HG02884 (cell line): ENCODE measurements around the gene UNG.
"Not testable (repeated sequence)": the region's sequence is repeated elsewhere in the genome, so short reads cannot be mapped to it uniquely, and the experiment has no call there.

Experiments
- ATAC-seq: cut with Tn5 transposase; IDR thresholded peaks from one replicate; pipeline ENCODE4 v1.9.1; 2021; ENCODE audit warnings: mild to moderate bottlenecking, moderate library complexity; ENCODE audit not compliant: unreplicated experiment

UNG gene

DNA sequence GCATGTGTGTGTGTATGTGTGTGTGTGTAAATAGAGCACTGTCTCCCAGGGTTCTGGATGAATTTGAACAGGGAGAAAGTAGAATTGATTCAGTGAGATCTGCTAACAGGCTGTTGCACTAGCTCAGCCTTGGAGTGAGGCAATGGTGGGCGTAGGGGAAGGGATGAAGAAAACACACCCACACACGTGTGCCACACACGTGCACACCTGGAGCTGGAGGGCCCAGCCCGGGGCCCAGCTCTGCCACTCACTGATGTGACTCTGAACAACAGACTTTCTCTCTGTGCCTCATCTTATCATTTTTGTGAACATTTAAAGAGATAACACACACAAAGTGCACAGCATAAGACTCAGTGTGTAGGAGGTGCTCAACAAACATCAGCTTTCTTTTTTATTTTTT is 23.2 kb downstream of the UNG start:
- ATAC-seq: no peak

DNA sequence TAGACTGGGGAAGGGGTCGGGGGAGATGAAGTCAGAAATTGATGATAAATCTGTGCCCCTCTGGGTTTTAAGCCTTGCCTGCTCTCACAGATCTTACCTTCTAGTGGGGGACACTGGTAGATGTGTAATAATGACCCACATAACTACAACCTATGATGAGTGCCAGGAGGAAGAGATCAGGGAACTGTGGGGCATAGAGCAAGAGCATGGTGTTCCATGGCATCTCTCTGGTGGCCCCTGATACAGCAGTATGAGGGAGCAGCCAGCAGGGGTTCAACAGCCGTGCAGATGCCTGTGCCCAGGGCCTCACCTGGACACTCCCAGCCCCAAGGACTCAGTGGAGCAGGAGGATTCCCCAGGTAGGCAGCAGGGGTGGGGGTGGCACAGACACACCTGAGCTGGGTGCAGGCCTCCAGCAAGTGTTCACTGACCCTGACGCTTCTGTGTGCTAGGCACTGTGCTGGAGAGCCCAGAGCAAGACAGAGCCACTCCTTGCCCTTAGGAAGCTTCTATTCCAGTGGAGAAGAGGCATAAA is 24.0 kb downstream of the UNG start:
- no peak for ATAC-seq

DNA sequence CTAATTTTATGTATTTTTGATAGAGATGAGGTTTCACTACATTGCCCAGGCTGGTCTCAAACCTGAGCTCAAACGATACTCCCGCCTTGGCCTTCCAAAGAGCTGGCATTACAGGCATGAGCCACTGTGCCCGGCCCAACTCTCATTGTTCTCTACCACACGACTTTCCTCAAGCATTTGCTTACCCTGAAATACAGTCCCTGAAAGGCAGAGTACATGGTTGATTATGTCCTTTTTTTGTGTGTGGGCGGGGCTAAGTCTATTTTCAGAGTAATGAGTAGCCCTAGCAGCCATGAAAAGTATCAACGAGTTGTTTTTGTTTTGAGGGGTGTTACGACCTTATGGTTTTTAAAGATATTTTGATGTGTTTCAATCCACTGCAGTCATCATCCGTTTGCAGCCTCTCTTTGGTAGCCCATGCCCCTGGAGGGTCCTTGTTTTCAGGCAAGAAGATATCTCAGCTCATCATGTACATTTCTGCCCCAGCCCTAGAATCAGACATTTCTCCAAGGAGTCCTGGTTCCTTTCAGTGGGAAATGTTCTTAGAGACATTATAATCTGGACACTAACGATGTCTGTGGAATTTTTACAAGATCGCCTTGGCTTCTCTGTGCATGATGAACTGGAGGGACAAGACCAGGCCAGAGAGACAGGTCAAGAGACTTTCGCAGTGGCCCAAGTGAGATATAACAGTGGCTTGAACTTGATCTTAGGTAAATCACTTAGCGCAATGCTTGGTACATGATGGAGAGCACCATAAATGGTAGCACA is 27.7 kb downstream of the UNG start:
- ATAC-seq: no peak

DNA sequence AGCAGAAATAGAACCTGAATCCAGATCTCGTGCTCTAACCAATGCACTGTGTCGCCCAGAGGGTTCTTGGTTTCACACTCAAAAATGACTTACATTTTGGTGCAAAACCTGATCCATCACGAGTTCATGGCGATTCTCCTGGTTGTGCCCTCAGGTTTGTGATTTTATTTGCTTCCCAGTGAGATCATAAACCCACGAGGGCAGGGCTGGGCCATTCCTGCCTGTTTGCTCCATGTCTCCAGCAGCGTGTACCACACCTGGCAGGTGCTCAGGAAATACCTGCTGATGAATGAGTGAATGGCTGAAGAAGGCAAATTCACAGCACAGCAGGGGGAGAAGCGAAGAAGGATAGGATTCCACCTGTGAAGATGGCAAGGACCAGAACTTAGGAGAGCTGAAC is 28.4 kb downstream of the UNG start:
- ATAC-seq: no peak

DNA sequence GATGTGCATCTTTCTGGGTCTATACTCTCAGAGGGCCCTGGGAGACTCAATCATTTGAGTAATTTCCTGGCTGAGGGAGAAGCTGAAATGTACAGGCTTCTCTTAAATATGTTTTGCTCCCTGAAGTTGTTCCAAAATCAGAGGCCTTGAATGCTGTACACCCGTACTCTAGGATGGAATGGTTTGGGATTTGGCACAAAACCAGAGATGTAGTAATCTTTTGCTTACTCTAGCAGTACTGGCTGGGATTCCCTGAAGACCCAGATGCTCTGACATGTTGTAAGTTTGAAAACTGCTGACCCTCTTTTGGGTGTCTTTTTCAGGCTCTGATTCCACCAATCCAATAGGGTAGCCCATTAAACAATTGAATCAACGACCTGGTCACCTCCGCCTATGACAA is 29.4 kb downstream of the UNG start:
- no peak for ATAC-seq

DNA sequence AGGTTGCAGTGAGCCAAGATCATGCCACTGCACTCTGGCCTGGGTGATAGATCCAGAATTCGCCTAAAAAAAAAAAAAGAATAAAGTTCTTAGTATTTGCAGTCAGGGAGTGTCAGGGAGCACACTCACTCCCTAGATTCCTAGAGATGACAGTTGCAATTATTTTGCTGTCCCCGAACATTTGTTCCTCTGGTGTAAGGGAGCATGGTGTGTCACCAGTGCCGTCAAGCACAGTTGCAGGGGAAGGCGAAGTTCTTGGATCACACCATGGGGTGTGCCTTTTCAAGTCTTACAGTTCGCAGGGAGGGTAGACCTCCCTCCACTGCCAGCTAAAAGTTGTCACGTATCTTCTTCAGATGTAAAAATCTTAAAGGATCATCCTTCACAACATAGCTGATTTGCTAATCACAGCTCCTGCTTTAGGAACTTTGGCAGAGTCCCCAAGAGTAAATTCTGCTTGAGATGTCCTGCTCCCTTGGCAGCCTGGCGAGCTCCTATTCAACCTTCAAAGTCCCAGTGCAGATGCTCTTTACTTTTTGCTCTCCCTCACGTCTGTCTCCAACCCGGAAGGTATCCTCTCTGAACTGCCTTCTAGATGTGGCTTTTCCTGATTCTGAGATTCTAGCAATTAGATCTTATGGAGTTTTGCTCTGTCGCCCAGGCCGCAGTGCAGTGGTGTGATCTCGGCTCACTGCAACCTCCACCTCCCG is 30.3 kb downstream of the UNG start:
- no peak for ATAC-seq

DNA sequence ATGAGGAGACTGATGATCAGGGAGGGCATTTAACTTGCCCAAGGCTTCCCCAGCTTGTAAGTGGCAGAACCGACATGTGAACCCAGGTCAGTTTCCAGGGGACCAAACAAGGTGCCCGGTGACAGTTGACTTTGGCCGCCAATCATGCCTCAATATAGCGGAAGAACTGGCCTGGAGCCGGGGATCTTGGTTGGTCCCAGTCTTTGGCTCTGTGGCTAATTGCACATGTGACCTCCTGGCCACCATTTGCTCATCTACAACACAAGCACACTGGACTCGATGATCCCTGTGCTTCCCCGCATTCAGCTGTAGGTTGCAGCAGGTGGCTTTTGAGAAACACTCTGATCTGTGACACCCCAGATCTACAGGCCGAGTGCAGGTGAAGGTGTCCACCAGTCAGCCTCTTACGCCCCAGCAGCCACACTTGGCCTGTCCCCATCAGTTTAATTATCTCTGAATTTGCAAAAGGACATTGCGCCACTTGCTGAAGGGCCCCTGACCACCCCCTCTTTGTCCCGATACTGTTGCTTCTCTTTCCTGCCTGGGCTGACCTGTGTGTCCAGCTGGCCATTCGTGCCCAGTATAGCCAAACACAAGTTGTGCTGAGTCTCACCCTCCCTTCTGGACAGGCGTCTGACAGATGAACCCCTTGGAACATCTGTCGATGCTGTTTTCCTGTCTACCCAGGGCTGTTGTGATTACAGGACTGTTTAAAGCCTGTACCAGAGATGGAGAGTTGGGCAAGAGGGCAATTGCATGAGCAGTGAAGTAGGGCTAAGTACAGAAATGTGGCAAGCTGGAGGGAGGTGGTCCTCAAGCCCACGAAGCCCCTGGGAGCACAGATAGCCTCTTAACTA is 33.1 kb downstream of the UNG start:
- ATAC-seq: no peak

DNA sequence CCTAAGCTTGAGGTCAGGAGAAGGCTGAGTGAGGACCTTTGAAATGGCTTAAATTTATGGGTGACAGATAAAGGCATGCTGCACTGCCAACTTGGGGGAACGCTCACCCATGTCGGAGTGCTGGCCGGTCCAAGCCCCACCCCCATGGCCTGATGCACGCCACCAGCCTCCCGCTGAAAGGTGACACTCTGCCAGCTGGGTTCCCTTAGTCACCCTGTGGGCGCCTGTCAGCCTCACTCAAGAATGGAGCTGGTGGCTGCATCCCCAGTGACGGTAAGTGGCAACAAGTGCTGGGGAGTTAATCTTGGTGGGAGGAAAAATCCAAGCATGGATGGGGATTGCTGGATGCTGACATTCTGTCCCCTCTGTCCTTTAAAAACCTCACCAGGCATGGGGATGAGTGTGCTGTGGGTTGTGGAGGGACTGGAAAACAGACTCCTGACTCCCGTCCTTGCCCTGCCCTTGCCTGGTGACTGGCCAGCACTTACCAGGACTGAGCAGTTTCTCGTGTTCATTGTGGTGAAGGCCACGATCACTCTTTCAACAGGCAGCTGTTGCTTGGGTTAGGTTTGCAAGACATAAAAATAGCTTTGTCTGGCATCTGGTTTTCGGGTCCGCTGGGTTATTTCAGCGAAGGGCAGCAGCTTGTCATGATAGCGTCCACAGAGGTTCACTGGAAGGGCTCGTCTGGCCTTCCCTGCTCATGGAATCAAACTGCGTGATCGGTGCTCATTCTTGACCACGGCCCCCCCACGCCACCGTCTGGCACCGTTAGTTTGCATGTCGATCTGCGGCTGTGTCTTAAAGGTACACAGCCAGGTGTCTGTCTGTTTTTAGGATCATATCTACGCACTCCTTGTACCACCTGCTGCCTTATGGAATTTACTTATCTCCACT is 34.0 kb downstream of the UNG start:
- ATAC-seq: no peak

DNA sequence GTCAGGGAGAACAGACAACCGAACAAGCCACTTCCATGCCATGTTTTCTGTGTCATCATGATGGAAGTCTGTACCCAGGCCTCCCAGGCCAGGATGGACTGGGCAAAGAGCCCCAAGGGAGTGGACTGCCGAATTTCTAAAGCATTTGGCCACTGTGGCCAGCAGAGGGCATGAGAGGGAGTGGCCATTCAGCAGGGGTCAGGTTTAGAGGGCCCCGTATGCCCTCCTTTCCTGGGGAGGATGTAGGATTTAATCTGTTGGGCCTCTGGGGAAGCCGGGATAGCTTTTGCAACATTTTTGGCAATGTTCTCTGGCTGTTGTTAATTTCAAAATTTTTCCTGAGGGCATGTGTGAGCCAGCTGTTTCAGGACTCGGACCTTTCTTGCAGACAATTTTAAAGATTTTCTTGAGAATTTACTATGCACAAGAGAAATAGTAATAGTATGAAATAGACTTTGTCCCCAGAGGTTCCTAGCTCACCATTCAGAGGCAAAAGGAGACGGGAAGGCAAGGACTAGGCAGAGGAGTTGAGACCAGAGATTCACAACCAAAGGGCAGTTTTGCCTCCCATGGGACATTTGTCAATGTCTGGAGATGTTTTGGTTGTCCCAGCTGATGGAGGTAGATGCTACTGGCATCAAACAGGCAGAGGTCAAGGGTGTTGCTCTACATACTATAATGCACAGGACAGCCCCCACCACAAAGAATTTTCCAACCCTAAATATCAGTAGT is 37.0 kb downstream of the UNG start:
- ATAC-seq: no peak

DNA sequence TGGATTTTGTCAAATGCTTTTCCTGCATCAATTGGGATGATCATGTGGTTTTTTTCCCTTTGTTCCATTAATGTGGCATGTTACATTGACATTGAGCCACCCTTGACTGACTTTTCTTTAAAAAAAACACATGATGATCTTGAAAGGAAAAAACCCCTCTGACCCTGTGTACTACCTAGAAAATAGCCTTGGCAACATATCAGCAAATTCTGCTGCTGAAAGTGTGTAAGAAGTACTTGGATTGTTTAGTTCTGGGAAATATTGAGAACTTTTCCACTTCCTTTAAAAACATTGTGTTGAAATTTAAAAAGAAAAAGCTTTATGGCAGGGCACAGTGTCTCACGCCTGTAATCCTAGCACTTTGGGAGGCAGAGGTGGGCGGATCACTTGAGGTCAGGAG is 39.7 kb downstream of the UNG start:
- no peak for ATAC-seq

DNA sequence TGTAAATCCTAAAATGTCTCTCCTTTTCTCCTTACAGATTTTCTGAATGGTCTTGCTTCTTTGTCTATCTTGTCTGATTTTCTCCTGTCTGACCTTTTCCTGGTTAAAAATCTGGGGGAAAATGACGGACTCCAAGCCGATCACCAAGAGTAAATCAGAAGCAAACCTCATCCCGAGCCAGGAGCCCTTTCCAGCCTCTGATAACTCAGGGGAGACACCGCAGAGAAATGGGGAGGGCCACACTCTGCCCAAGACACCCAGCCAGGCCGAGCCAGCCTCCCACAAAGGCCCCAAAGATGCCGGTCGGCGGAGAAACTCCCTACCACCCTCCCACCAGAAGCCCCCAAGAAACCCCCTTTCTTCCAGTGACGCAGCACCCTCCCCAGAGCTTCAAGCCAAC is 42.0 kb downstream of the UNG start:
- ATAC-seq: no peak

DNA sequence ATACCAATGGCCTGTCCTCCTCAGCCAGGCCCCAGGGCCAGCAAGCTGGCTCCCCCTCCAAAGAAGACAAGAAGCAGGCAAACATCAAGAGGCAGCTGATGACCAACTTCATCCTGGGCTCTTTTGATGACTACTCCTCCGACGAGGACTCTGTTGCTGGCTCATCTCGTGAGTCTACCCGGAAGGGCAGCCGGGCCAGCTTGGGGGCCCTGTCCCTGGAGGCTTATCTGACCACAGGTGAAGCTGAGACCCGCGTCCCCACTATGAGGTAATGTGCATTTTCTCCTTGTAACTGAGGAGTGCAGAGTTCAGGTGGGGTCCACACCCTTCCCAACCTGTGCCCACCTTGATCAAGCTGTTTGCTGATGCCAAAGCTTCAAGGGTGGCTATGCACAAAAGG is 42.4 kb downstream of the UNG start:
- no peak for ATAC-seq

DNA sequence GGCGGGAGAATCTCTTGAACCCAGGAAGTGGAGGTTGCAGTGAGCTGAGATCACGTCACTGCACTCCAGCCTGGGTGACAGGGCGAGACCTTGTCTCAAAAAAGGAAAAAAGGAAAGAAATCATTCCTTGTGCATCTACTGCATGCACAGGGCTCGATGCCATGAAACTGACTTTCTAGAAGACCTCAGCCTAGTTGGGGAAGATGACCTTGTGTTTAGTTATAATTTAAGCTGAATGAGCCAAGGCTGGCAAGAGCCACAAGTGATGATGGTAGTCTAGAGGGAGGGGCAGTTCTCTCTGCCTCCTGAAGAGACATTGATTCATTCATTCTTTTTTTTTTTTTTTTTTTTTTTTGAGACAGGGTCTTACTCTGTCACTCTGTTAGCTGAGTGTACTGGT is 43.2 kb downstream of the UNG start:
- no peak for ATAC-seq

DNA sequence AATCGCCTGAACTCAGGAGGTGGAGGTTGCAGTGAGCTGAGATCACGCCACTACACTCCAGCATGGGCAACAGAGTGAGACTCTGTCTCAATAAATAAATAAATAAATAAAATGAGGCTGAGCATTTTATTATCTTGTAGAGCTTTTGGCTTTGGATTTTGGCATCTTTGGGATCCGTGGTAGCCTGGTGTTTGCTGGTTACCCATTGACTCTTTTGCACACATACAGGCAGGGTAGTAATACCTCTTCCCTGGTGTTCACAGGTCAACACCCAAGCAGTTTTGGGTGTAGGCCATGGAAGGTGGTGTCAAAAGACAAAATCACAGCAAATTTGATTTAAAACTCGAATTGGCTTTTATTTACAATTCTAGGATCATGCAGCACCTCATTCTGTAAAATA is 46.8 kb downstream of the UNG start:
- no peak for ATAC-seq

DNA sequence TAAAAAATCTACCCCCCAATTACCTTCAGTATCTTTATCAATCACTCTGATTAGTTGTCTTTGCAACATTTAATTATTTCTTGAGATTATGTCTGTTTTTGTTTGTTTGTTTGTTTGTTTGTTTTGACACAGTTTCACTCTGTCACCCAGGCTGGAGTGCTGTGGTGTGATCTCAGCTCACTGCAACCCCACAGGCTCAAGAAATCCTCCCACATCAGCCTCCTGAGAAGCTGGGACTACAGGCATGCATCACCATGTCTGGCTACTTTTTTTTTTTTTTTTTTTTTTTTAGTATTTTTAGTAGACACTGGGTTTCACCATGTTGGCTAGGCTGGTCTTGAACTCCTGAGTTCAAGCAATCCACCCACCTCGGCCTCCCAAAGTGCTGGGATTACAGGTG is 49.7 kb downstream of the UNG start:
- not testable (repeated sequence) for ATAC-seq

DNA sequence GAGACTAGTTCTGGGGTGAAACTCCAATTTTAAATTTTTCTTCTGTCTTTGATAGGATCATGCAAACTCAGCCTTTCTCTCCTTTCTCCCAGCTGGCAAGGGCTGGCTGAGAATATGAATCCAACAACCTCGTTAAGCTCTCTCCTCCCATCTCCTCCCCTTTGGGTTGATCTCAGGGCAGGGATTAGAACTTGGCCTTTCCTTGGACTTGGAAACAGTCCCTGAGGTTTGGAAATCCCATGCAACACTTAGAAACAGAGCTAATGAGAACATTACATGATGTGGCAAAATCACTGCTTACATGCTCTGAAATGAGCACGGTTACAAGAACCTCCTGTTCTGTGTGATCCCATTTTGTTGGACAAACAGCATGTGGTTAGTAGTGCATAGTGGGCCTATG is 50.6 kb downstream of the UNG start:
- ATAC-seq: no peak

DNA sequence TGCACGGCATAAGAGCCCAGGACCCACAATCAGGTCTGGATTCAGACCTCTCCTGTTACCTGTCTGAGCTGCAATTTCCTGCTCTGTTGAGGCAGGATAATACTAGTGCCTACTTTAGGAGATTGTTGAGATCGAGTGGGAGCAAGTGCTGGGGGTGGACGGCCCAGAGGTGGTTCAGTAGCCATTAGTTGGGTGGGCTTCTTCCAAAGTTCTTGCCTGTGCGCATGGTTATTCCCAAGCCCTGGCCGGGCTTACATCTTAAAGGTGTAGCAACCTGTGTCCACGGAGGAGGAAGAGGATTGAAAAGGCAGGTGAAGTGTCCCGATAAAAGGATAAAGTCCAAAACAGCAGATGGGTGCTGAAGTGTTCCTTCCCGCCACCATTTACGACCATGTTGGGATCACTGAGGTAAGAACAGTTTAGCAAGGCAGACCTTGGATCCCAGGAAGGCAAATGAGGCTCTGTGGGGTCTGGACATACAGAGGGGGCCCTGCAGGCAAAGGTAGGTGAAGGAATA is 52.8 kb downstream of the UNG start:
- ATAC-seq: no peak

DNA sequence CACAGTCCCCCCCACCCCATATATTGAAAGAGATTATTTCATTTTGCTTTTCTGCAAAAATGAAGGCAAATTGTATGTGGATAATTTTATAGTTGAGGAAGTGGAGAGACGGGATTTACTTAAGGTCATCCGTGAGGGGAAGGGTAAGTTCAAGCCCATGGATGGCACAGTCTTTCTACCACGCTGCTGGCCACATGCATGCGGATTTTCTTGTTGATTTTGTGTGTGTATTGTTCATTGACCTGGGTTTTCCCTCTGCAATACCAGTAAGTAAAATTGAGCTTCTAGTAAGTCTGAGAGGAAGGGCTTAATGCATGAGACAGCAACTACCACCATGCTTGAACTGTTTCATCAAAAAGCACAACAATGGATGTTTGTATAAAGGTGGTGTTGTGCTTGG is 54.1 kb downstream of the UNG start:
- no peak for ATAC-seq

DNA sequence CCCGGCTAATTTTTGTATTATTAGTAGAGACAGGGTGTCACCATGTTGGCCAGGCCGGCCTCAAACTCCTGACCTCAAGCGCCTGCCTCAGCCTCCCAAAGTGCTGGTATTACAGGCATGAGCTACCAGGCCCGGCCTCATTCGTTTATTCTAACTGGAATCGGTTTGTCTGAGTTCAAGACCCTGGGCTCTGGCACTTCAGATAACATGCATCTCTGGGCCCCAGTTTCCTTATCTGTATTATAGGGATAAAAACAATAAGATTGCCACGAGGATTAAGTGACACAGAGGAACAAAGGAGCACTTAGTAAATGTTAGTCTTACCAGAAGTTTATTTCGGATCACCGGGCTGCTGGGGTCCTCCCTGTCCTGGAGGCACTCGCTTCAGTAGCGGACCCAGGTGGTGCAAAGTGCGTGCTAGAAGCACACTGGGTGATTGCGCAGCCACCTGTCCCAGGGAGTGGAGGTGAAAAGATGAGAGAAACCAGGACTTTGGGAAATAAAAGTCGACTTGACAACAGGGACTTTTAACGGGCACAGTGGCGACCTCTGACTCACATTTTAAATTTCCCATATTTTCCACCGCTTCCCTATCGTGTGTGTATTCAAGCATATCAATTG is 56.5 kb downstream of the UNG start:
- no peak for ATAC-seq
